ENCODE results near the gene NBAS. TPM values are rescaled to one million over a fixed set of nuclear protein-coding genes. Genes with fewer than 3 reads are reported as not detected.

NBAS gene
- total and polyA plus RNA-seq, 2 donors (not counting 3 experiments of a cell fraction or from before 2014, with no cell fraction given): 29.4 to 43.0 TPM

DNA sequence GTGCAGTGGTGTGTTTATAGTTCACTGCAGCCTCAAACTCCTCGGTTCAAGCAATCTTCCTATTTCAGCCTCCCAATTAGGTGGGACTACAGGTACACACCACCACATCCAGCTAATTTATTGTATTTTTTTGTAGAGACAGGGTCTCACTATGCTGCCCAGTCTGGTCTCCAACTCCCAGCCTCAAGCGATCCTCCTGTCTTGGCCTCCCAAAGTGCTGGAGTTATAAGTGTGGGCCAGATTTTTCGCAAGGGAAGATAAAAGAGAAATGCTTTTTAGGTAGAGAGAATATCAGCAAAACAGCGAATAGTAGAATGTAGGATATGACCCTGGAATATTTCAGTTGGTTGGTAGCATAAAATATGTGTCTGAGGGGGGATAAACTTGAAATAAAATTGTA lies 34.8 kb upstream of the NBAS start:
- peaks cover 11 to 33% of the 10 kb centered on the region in 2 experiments for H3K36me3 ChIP-seq (ENCODE audit: control insufficient read depth in 2 of 2, extremely low read depth in 1 of 2, insufficient read depth in 2 of 2, low read length in 2 of 2)
- no peaks in the 10 kb centered on the region for H3K9me3 ChIP-seq (replicated peaks; ENCODE audit: control insufficient read depth, insufficient read depth, low read length)
- no peak overlapping the region for H3K27ac ChIP-seq (ENCODE audit: insufficient read depth, low read depth, low read length)
- no peak overlapping the region for H3K4me2 ChIP-seq (ENCODE audit: insufficient read depth, low read length)
- H3K4me3 ChIP-seq (replicated peaks in 1 of 3; ENCODE audit: insufficient read depth in 1 of 3, low read depth in 1 of 3, low read length in 3 of 3): no peak overlapping the region
- DNase-seq (ENCODE audit: low read depth, low spot score) (no peak), FAIRE-seq (no peak)
- TF ChIP-seq, protein P1, sequence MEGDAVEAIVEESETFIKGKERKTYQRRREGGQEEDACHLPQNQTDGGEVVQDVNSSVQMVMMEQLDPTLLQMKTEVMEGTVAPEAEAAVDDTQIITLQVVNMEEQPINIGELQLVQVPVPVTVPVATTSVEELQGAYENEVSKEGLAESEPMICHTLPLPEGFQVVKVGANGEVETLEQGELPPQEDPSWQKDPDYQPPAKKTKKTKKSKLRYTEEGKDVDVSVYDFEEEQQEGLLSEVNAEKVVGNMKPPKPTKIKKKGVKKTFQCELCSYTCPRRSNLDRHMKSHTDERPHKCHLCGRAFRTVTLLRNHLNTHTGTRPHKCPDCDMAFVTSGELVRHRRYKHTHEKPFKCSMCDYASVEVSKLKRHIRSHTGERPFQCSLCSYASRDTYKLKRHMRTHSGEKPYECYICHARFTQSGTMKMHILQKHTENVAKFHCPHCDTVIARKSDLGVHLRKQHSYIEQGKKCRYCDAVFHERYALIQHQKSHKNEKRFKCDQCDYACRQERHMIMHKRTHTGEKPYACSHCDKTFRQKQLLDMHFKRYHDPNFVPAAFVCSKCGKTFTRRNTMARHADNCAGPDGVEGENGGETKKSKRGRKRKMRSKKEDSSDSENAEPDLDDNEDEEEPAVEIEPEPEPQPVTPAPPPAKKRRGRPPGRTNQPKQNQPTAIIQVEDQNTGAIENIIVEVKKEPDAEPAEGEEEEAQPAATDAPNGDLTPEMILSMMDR (IDR thresholded peaks at IDR 0.05; ENCODE audit: extremely low read depth in 1 of 2, insufficient read depth in 1 of 2, low read depth in 1 of 2, low read length in 2 of 2): no peak
- TF ChIP-seq POLR2A (IDR thresholded peaks at IDR 0.05; ENCODE audit: low read depth, low read length): no peak
- no peak for TF ChIP-seq JUN (IDR thresholded peaks at IDR 0.05; ENCODE audit: borderline replicate concordance, insufficient read depth, insufficient read length, low read depth)
- TF ChIP-seq FOS (IDR thresholded peaks at IDR 0.05; ENCODE audit: borderline replicate concordance, insufficient read depth, low read length): no peak
- no peak for TF ChIP-seq POLR2AphosphoS5 (IDR thresholded peaks at IDR 0.05; ENCODE audit: insufficient read depth, low read depth, low read length)
- dilution Hi-C loops (cut with MboI; ENCODE audit: extremely low pct_ligation_motif_present, low sequenced_read_pairs): no loop called here
- H2AFZ ChIP-seq (ENCODE audit: low read depth, low read length): no peak overlapping the region
- BruUV-seq (replicated peaks): no TSS peak
- peaks cover 47% of the 10 kb centered on the region for H3K79me2 ChIP-seq (ENCODE audit: control insufficient read depth, insufficient read depth, low read length)
- intact Hi-C loops (cut with micrococcal nuclease): no loop called here
- no peak overlapping the region for H3K9ac ChIP-seq (replicated peaks; ENCODE audit: extremely low read depth, insufficient read depth, low read length)
- H3K9me1 ChIP-seq (replicated peaks; ENCODE audit: control insufficient read depth, extremely low read depth, insufficient read depth, low read length): no peaks in the 10 kb centered on the region
- peaks cover 14% of the 10 kb centered on the region for H3K4me1 ChIP-seq (ENCODE audit: control insufficient read depth, extremely low read depth, insufficient read depth, low read length)
- CTCF ChIA-PET: no interaction called here
- H3K27me3 ChIP-seq (ENCODE audit: control insufficient read depth in 2 of 2, insufficient read depth in 2 of 2, low read length in 2 of 2): no peaks in the 10 kb centered on the region
- no peaks in the 10 kb centered on the region for H4K20me1 ChIP-seq (replicated peaks; ENCODE audit: control insufficient read depth, extremely low read depth, insufficient read depth, low read length)
- POLR2A ChIA-PET: no interaction called here

DNA sequence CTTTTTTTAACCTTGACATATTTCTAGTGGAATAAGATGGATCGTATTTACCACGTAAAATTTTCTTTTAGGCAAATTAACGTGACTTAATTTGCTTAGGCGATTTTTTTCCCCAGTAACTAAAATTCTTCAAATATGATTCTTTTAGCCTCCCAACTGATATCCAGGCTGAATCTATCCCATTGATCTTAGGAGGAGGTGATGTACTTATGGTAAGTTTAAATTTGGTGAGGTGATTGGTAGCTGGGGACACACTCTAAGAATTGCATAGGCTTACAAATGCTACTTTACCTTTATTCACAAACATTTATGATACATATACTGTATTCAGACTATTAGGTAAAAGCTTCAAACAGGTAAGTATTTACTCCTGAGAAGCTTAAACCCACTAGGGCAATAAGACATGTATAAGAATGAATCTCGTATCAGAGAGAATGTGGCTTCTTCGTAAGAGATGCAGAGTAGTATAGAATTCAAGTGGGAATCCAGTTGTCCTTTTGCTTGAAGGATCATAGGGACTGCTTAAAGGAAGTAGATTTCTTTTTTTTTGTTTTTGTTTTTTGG lies 34.3 kb upstream of the NBAS start:
- DNase-seq (ENCODE audit: low read depth, low spot score) (no peak), FAIRE-seq (no peak)
- dilution Hi-C loops (cut with MboI; ENCODE audit: extremely low pct_ligation_motif_present, low sequenced_read_pairs) (no loop called here), intact Hi-C loops (cut with micrococcal nuclease) (no loop called here)
- TF ChIP-seq EZH2 (IDR thresholded peaks at IDR 0.05; ENCODE audit: borderline replicate concordance, low read depth, low read length, severe bottlenecking): no peak
- TF ChIP-seq, protein P1 (IDR thresholded peaks at IDR 0.05; ENCODE audit: extremely low read depth in 1 of 2, insufficient read depth in 1 of 2, low read depth in 1 of 2, low read length in 2 of 2): no peak
- Histone ChIP-seq H3K27ac (ENCODE audit: insufficient read depth, low read depth, low read length) (no peak overlapping the region), H3K79me2 (ENCODE audit: control insufficient read depth, insufficient read depth, low read length) (peaks cover 47% of the 10 kb centered on the region), H3K9me3 (replicated peaks; ENCODE audit: control insufficient read depth, insufficient read depth, low read length) (no peaks in the 10 kb centered on the region), H3K27me3 (ENCODE audit: control insufficient read depth in 2 of 2, insufficient read depth in 2 of 2, low read length in 2 of 2) (no peaks in the 10 kb centered on the region), H3K9me1 (replicated peaks; ENCODE audit: control insufficient read depth, extremely low read depth, insufficient read depth, low read length) (no peaks in the 10 kb centered on the region), H2AFZ (ENCODE audit: low read depth, low read length) (no peak overlapping the region), H3K4me3 (replicated peaks in 1 of 3; ENCODE audit: insufficient read depth in 1 of 3, low read depth in 1 of 3, low read length in 3 of 3) (no peak overlapping the region), H4K20me1 (replicated peaks; ENCODE audit: control insufficient read depth, extremely low read depth, insufficient read depth, low read length) (no peaks in the 10 kb centered on the region), H3K36me3 (ENCODE audit: control insufficient read depth in 2 of 2, extremely low read depth in 1 of 2, insufficient read depth in 2 of 2, low read length in 2 of 2) (peaks cover 9 to 32% of the 10 kb centered on the region in 2 experiments), H3K4me2 (ENCODE audit: insufficient read depth, low read length) (no peak overlapping the region), H3K4me1 (ENCODE audit: control insufficient read depth, extremely low read depth, insufficient read depth, low read length) (peaks cover 15% of the 10 kb centered on the region), H3K9ac (replicated peaks; ENCODE audit: extremely low read depth, insufficient read depth, low read length) (no peak overlapping the region)
- ChIA-PET POLR2A (no interaction called here), CTCF (no interaction called here)
- BruUV-seq (replicated peaks): no TSS peak

All from endothelial cell of umbilical vein (primary cell).